A673 (cell line): Measurements from ENCODE around the gene LONRF3.

Experiments used
- CTCF ChIP-seq: fragments of 300-800, 200-600 bp; sonication (generic); conservative IDR thresholded peaks from 2 replicates; pipeline ENCODE4 v1.5.1; 2017; ENCODE audit warnings: low read depth, mild to moderate bottlenecking, antibody characterized with exemption, low read length, moderate library complexity, mixed read lengths
- EZH2 ChIP-seq: fragments of 200-600 bp; sonication (generic); IDR thresholded peaks from 2 replicates; pipeline ENCODE4 v1.6.1; 2017; ENCODE audit warnings: borderline replicate concordance, low read depth, mild to moderate bottlenecking, mixed read lengths, antibody characterized with exemption, low read length; ENCODE audit not compliant: poor library complexity, severe bottlenecking

GRCh38 chrX:118990512-118991227 lies 16.3 kb downstream of the LONRF3 start:
- TF ChIP-seq CTCF, result no peak
- no peak for TF ChIP-seq EZH2
